ENCODE measurements around the gene ZNF446.
"Not testable (repeated sequence)": the region's sequence is repeated elsewhere in the genome, so short reads cannot be mapped to it uniquely, and the experiment has no call there.

The ZNF446 gene

DNA sequence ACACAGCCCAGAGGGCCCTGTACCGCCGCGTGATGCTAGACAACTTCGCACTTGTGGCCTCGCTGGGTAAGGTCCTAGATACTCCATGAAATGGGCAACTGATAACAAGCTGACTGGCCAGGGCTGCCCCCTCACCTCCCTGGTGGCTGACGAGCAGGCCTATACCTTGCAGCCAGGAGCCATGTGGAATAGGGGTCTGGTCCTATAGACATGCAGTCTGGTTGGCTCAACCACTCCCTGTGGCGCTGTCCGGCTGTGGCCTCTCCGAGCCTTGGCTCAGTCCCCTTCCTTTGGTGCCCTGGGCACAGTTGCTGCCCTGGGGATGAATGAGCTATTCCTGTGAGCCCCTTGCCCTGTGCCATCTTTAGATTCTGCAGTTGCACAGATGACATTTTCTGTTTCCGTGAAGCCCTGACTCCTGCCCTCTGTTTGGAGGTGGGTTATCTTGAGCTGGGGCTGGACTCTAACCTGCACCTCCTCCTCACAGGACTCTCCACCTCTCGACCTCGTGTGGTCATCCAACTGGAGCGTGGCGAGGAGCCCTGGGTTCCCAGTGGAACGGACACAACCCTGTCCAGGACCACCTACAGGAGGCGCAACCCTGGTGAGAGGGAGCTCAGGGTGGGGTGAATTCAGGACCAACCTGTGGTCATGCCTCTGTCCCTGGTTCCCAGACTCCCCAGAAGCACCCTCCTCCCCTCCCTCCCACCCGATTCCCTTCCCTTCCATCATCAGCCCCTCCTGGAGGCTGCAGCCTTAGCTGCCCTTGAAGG lies 6.7 kb upstream of the ZNF446 start:
- no peak for DNase-seq (ENCODE audit: low read depth in 2 of 2)

DNA sequence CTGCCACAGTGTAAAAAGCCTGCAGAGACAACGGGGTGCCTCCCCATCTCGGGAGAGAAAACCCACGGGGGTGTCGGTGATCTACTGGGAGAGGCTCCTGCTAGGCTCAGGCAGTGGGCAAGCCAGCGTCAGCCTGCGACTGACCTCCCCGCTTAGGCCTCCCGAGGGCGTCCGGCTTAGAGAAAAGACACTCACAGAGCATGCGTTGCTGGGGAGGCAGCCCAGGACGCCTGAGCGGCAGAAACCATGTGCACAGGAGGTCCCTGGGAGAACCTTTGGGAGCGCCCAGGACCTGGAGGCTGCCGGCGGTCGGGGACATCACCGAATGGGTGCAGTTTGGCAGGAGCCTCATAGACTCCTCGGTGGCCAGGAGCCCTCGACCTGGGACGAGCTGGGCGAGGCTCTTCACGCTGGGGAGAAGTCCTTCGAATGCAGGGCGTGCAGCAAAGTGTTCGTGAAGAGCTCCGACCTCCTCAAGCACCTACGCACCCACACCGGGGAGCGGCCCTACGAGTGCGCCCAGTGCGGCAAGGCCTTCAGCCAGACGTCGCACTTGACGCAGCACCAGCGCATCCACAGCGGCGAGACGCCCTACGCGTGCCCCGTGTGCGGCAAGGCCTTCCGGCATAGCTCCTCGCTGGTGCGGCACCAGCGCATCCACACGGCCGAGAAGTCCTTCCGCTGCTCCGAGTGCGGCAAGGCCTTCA lies 5.2 kb upstream of the ZNF446 start:
- DNase-seq (ENCODE audit: low read depth in 2 of 2), result not testable (repeated sequence)

DNA sequence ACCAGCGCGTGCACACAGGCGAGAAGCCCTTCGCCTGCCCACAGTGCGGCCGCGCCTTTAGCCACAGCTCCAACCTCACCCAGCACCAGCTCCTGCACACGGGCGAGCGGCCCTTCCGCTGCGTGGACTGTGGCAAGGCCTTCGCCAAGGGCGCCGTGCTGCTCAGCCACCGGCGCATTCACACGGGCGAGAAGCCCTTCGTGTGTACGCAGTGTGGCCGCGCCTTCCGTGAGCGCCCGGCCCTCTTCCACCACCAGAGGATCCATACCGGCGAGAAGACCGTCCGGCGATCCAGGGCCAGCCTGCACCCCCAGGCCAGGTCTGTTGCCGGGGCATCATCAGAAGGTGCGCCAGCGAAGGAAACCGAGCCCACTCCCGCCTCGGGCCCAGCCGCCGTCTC lies 4.4 kb upstream of the ZNF446 start:
- no peak for DNase-seq (ENCODE audit: low read depth in 2 of 2)

DNA sequence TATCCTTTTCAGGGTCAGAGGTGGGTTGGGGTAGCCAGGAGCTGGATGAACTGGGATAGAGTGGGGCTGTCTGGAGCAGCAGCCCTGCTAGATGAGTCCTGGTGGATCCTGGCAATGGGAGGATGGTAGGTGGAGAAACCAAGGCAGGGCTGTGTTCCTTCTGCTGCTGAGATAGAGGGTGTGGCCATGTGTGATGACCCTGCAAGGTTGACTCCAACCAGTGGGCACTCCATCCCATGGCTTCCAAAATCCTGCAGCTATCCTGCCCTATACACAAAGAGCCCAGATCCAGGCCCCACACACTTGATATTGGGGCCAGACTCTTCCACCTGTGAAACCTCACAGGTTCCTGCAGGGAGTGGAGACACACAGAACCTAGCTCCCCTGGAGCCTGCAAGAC lies 2.4 kb upstream of the ZNF446 start:
- no peak for DNase-seq (ENCODE audit: low read depth in 2 of 2)

DNA sequence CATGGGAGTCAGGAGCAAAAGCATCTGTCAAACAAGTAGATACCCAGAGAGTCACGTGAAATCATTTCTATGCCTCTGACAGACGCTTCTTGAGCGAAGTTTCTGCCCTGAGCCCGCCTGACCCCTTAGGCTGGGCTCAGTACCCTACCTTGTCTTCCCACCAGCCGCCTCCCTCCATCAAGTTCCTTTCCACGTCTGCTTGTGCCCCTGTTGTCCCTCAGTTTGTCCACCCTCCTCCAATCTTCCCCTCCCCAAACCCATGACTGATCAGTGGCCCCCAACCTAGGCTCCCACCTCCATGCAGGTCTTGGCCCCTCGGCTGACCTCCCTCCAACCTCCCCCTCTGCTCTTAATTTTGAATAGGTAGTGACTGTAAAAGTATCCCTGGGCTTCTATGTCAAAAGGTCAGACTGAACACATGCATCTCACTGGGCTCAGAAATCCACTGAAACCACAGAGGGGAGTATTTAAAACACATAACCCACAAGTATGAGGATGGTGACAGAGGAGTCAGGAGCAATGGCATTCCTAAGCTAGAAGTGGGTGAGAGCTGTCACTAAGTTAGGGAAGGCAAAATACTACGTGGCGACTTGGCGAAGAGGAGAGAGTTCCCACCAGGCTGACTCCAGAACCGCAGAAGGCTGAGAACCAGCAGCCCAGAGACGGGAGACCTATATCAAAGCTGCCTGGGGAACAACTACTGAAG lies 1.7 kb upstream of the ZNF446 start:
- DNase-seq (ENCODE audit: low read depth in 2 of 2), result no peak

DNA sequence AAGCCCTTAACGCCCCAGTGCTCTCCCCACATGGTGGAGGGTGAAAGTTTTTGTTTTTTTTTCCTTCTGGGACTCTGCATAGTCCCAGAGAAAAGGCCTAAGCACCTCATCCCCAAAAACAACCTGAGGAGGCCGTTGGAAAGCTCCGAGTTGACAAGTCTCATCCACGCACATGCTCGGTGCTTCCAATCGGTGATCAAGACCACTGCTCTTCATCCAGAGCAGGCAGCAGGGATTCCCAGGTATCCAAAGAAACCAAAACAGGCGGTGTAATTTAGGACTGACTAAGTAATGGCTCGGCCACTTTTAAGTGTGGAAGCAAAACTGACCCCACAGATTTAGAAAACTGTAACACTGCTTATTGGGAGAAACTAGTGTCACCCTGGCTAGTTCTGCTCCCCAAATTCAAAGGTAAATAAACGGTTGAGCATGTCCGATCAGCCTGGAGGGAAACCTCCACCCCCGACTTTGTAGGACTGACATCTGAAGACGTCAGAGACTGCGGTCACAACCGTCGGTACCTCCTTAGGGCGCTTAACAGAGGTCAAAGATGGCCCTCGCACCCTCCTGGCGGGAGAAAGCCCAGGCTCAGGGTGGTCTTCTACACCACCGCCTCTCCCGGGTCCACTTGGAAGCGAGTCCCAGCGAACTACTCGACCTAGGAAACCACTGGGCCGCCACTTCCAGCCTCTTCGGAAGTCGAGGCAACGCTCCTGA lies 997 bp upstream of the ZNF446 start:
- DNase-seq (ENCODE audit: low read depth in 2 of 2), result no peak

DNA sequence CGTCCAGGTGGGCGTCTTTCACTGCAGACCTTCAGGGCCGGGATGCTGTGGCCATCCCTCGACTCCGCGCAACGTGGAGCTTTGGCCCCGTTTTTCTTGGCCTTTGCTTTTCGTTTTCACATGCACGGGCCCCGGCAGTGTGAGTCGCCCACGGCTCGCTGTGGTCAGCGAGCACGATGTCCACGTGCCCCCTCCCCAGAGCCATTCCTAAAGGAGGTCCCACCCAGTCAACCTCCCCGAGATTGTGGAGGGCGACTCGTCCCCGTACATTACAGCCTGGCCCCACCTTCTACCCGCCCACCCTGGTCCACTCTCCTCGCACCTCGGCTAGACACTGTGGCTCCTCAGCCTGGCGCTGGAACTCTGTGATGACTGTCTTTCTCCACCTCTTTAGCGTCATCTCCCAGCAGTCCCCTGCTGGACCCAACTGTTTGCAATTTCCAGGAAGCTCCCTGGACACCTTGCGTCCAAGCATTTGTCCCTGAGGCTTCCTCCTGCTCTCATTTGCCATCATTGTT lies 405 bp downstream of the ZNF446 start:
- DNase-seq (ENCODE audit: low read depth in 2 of 2), result no peak

DNA sequence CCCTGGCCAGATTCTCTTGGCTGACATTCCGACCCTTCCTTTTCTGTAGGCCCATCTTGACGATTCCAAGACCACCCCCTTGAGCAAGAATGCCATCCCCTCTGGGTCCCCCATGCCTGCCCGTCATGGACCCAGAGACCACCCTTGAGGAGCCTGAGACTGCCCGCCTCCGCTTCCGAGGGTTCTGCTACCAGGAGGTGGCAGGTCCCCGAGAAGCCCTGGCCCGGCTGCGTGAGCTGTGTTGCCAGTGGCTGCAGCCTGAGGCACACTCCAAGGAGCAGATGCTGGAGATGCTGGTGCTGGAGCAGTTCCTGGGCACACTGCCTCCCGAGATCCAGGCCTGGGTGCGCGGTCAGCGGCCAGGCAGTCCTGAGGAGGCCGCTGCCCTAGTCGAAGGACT lies 978 bp downstream of the ZNF446 start:
- no peak for DNase-seq (ENCODE audit: low read depth in 2 of 2)

DNA sequence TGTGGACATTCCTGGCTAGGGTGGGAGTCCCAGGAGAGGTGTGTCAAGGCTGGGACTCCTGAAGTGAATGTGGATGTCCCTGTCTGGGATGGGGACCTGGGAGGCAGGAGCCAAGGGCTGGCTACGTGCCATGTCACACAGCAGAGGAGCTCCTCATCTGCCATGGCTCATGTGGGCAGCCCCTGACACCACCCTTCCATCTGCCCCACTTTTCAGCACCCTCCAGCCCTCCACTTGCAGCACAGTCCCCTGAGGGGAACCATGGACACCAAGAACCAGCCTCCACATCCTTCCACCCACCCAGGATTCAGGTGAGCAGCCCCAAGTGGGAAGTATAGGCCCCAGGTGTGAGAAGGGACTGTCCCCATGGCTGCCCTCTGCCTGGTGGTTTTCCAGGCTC lies 1.7 kb downstream of the ZNF446 start:
- no peak for DNase-seq (ENCODE audit: low read depth in 2 of 2)

DNA sequence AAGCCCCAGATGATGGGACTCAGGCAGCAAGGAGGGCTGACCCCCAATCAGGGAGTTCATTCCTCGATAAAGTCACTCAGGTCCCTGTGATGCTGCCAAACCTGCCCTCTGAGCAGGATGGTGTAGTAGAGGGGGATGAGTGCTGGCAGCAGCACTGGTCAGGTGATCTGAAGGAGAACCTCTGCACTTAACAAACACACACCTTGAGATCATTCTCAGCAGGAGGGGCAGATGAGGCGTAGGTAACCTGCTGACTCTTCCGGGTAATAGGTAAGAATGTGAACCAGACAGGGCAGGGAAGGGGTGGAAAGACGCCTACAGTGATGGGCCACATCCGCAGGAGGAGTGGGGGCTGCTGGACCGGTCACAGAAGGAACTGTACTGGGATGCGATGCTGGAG lies 3.2 kb downstream of the ZNF446 start:
- no peak for DNase-seq (ENCODE audit: low read depth in 2 of 2)

DNA sequence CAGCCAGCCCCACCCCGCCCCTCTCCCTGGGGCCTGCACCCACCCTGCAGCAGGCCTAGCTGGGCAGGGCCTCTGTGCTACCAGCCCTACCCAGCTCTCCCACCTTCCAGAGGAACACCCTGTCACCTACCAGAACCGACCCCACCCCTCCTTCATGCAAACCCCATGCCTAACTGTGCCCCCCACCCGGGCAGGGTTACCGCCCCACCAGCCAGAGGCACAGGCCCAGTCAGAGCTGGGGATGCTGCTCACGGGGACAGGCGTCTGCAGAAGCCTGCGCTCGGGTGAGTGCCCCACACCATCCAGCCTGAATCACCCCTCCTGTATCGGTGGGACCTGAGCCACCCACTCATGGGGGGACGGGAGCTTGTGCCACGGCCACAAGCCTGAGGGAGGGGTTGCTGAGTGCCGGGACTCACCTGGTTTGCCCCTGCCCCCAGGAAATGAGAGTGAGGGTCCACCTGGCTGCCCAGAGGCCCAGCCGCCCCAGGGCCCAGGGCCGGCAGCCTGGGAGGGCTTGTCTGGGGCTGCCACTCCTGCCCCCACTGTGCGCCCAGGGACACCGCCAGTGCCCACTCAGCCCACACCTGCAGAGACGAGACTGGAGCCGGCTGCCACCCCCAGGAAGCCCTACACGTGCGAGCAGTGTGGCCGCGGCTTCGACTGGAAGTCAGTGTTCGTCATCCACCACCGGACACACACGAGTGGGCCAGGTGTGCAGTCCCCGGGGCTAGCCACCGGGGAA lies 3.8 kb downstream of the ZNF446 start:
- DNase-seq (ENCODE audit: low read depth in 2 of 2), result no peak

DNA sequence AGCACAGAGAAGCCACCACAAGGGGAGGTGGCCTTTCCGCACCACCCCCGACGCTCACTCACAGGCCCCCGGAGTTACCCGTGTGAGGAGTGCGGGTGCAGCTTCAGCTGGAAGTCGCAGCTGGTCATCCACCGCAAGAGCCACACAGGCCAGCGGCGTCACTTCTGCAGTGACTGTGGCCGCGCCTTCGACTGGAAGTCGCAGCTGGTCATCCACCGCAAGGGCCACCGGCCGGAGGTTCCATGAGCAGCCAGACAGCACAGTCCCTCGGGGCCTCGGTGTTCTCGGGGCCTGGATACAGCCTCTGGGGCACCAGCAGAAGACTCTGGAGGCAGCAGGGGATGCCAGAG lies 4.3 kb downstream of the ZNF446 start:
- no peak for DNase-seq (ENCODE audit: low read depth in 2 of 2)

DNA sequence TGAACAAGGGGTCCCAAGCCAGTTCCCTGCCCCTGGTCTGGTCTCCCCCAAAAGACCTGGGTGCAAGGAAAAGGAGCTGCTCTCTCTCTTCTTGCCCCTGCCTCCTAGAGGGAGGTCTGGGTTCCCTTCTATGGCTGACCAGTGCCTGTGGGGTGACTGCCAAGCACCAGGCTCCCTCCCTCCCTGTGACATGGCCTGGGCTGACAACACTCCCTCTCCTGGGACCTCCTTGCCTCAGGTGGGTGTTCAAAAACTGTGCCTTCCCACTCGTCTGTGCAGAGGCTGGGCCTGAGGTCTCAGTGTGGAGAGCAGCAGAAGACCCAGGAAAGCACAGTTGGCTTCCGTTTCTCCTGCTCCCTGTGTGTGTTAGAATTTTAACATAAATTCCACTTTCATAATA lies 4.7 kb downstream of the ZNF446 start:
- DNase-seq (ENCODE audit: low read depth in 2 of 2), result no peak

DNA sequence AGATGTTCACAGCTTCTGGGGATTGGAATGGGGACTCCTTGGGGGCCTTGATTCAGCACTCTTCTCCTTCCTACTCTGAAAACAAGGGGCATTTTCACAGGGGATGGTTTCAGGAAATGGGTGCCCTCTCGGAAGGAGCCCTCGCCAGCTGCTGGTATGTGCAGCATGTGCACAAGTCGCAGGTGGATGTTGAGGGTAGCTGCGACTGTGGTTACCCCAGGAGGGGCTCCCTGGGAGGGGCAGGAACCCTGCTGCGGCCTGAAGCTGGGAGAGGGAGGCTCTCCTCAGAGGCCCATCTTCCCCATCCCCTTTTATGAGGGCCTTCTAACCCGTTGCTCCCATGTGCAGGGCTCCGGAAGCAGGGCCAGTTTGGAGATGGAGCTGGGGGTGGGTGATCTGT lies 6.2 kb downstream of the ZNF446 start:
- DNase-seq (ENCODE audit: low read depth in 2 of 2), result no peak

DNA sequence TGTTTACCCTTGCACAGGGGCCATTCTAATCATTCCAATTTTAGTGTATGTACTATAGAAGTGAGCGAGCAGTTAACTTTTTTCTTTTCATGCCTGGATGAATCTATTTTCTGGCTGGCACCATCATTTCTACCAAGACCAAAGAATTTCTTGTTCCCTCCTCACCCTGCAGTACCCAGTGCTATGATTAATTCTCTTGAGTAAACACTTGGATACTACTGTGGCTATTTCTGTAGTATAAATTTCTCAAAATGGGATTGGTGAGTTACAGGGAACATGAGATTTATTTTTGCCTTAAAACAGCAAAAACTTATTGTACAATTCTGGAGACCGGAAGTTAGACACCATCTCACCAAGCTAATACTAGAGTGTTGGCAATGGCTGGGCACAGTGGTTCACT lies 7.6 kb downstream of the ZNF446 start:
- no peak for DNase-seq (ENCODE audit: low read depth in 2 of 2)

DNA sequence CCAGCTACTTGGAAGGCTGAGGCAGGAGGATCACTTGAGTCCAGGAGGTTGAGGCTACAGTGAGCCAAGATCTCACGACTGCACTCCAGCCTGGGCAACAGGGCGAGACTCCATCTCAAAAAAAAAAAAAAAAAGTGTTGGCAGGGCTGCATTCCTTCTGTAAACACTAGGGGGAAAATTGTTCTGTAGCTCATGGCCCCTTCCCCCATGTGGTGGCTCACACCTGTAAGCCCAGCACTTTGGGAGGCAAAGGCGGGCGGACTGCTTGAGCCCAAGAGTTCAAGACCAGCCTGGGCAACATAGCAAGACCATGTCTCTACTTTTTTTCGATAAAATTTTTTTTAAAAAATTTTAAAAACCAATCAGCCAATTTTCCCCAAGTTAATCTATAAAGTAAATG lies 8.2 kb downstream of the ZNF446 start:
- DNase-seq (ENCODE audit: low read depth in 2 of 2), result not testable (repeated sequence)

DNA sequence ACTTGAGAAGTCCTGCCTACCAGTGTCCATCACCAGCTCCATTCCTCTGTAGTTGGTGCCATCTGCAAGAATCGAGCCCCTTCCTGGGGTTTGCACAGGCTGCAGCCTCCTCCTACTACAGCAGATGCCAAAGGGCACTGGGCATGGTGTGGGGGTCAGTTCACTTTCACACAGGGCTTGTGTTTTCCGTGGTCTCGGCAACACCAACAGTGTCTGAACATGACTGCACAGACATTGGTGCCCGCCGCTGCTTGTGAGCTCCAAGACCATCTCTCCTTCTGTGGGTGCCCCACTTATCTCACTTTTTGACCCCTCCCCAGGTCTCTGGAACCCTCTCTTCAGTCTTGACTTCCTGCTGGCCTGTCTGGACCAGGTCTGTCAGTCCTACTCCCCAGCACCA lies 15.2 kb downstream of the ZNF446 start:
- DNase-seq (ENCODE audit: low read depth in 2 of 2), result no peak

DNA sequence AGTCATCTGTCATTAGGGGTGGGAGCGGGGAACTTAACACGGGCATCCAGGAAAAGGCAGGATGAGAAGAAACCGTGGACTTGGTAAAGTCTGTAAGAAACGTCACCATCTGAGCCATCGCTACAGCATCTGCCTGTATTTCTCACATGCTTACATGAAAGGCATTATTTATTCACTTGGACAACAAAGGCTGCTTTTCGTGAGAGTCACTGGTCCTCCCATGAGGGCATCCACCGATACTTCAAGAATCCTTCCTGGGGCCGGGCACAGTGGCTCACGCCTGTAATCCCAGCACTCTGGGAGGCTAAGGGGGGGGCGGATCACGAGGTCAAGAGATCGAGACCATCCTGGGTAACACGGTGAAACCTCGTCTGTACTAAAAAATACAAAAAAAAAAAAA lies 16.1 kb downstream of the ZNF446 start:
- no peak for DNase-seq (ENCODE audit: low read depth in 2 of 2)

DNA sequence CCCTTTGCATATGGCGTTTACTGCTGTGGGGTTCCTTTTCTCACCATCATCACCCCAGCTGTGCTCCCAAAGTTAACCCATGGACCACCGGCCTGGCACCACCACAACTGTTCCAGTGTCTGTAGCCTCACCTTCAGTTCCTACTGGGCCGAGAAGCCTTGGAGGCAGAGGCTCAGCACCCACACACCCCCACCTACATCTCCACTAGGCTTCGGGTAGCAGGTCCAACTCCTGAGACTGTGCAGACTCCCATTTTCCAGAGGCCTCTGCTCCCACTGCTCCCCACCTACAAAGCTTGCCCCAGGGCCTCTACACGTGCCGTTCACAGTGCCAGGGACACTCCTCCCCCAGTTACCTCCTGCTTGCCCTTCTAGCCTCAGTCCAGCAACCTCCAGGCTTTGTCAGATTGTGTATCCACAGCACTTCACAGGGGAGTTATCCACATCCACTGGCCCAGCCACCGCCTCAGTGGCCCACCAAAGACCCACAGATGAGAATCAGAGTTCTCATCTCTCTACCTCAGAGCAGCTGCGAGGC lies 21.6 kb downstream of the ZNF446 start:
- no peak for DNase-seq (ENCODE audit: low read depth in 2 of 2)

DNA sequence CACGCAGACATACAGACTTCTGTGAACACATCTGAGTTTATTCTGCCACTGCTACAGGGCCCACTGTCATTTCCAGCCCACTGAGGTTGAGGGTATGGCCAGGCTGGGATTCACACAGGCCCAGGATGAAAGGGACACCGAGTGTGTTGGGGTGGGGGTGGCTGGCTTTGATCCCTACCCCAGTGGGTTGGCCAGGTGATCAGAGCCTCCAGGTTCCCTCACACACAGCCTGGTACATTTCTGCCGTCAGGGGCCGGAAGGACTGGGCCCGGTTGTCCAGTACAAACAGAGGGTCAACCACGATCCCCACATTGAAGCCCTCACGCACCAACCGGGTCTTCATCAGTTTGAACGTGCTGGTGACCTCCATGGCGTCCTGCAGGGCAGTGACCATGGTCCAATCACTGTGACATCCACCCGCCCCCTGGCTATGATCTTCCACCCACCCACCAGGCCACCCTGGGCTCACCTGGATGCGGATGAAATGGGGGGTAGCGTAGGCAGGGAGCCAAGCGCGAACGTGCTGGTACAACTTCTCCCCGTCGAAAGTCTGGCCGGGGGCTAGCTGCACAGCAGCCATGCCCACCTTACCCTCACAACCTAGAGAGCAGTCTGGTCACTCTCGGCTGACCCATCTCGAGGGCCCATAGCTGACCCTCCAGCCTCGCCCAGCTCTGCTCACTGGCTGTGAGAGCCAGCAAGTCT lies 22.3 kb downstream of the ZNF446 start:
- DNase-seq (ENCODE audit: low read depth in 2 of 2), result no peak

Measured in stimulated activated CD8-positive, alpha-beta memory T cell treated with anti-CD3 and anti-CD28 coated beads, Interleukin-15, amount 100 ng/mL, for 4 hours (primary cell).